ENCODE measurements around the gene PPFIA1.

The PPFIA1 gene

DNA sequence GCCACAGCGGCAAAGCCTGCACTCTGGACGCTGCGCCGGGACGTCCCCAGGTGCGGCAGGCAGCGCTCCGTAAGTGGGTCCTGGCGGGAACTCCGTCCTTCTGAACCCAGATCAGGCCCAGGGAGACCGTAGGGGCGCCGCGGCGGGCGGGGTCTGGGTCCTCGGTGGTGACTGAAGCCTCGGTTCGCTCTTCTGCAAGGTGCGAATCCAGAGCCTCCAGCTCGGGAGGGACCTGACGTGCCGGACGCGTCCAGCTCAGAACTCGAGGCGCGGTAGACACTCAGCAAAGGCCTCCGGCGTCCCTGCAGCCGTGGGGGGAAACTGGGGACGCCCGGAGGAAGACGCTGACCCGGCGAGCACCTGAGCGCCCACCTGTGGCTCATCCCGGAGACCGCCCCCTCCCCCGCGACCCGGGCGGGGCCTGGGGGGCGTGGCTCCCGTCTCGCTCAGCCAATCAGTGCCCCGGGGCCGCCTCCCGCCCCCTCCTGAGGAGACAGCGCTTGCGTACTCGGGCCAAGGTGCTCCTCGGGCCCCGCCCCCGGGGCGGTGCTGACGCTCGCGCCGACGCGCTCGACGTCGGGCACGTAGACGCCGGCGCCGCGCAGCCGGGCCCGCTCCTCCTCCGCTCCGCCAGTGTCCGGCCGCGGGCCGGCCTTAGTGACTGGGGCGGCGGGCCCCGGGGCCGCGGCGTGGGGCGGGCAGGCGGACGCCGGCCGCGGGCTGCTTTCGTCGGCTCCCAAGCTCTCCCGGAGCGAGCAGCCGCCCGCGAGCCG lies at the start of gene PPFIA1:
PPFIA1 (plus strand) TSS at position 587 of the 773 bp plus-strand sequence. CDS start 1,483 bp downstream, outside the sequence.
- no peak for FAIRE-seq

GRCh38 chr11:70220920-70221319 lies 49.6 kb upstream of the PPFIA1 start:
- FAIRE-seq (no peak), DNase-seq (ENCODE audit: low spot score) (no peak)

More for the DNA sequence above, at the start of gene PPFIA1:
- peak; percentile 99 for DNase-seq (ENCODE audit: low spot score)

- DNase-seq (ENCODE audit: low spot score), result no peak
- no peak for FAIRE-seq
Observed at GRCh38 chr11:70225681-70226177, 44.8 kb upstream of the PPFIA1 start.

GRCh38 chr11:70226183-70226582 lies 44.3 kb upstream of the PPFIA1 start:
- FAIRE-seq, result no peak
- no peak for DNase-seq (ENCODE audit: low spot score)

DNA sequence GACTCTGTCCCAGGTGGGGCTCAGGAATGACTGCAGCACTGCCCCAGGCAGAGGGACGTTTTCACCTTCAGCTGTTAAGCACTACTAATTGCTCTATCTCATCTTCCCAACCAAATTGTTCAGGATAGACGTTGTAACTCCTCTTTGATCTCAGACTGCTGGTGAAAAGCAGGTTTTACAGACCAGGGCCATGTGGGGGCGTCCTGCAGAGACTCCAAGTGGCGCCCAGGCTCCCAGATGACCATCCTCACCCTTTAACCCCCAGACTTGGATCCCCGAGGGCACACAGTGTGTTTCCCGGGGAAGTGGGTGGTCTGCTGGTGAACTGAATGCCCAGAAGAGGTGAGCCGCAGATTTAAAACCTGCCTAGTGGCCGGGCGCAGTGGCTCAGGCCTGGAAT lies 43.5 kb upstream of the PPFIA1 start:
- FAIRE-seq (no peak), DNase-seq (ENCODE audit: low spot score) (no peak)

DNA sequence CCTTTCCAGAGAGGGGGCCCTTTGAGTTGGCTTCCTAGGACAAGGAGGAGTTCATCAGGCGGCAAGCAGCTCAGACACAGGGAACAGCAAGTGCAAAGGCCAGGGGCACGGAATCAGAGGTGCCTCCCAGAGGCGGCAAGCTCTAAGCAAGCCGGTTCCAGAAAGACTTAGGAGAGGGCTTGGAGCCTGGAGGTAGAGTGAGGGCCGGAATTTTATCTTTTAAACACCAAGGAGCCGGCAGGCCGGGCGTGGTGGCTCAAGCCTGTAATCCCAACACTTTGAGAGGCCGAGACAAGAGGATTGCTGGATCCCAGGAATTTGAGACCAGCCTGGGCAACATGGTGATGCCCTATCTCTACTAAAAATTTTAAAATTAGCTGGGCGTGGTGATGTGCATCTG lies 40.8 kb upstream of the PPFIA1 start:
- FAIRE-seq (no peak), DNase-seq (ENCODE audit: low spot score) (no peak)

DNA sequence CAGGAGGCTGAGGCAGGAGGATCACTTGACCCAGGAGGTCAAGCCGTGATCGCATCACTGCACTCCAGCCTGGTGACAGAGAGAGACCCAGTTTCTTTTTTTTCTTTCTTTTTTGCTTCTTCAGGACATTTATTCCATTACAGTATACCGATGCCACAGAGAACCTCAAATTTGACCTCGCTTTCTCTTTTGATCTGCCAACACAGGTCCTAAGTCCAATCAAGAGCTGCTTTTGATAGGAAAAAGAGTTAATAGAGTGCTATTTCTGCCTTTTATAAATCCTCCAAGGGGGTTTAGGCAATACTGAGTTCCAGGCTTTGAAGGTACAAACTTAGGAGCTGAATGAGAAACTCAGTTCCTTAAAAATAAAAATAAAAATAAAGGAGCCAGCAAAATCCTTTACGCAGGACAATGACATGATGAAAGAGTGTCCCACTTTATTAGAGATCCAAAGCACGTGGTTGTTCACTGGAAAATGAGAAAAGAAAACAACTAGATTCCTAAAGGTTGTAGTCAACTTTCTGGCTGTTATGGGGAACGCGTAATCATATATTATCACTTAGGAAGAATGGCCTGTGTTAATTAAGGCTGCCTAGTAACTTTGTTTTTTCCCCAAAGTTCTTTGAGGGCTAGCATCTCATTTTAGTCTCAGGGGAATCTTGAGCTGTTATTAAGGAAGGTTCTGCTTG lies 40.2 kb upstream of the PPFIA1 start:
- no peak for DNase-seq (ENCODE audit: low spot score)
- no peak for FAIRE-seq

DNA sequence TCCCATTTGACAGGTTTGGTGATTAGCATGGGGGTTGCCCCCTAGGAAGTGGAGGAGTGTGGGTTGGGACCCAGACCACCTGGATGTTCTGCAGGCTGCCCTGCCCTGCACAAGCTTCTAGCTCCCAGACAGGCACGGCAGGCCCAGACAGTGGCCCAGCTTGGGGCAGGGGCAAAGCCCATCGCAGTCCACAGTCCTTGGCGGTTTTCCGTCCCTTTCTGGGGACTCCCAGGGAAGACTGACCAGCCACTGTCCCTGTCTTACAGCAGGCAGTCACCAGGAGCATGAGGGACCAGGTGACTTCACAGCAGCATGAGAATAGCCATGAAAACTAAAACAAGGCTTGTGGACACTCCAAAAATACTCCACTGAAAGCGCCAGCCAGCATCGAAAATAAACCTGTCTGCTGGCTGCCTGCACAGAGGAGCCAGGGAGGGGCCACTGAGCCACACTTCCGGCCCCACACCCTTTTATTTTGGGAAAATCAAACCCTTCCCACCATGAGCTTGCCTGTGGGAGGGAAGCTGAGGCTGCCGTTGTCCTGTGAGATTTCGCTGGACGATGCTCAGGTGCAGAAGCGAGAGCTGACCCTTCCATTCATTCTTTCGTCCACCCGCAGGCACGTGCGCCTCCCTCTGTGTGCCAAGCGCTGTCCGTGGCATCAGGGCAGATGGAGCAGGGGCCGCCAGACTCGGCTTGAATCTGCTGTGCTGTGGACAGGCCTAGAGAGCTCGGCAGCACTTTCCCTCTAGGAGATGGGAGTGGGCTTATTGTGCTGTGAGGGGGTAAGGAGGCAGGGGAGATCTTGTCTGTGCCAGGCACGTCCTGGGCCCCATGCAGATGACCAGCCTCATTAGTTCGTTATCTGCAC lies 39.4 kb upstream of the PPFIA1 start:
- no peak for FAIRE-seq

GRCh38 chr11:70233034-70233433 lies 37.5 kb upstream of the PPFIA1 start:
- FAIRE-seq, result no peak

More for the DNA sequence above, 39.4 kb upstream of the PPFIA1 start:
- DNase-seq (ENCODE audit: low spot score), result no peak

DNA sequence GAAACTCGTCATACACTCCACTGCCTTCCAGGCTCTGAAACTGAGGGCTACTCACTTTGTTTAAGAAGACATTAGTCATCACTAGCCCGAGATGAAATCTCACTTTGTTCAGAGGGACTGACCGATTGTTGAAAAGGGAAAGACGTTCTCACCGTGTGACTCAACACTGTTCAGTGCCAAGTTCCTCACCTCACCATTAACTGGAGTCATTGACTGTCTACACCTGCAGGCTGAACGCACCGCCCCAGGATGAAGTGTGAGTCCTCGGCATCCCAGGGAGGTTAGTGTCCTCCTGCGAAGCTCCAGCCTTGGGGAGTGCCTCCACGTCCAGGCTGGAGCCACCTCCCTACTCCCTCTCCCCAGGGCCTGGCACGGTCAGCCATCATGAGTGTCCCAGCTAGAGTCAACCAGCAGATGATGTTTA lies 37.0 kb upstream of the PPFIA1 start:
- FAIRE-seq, result peak; percentile 95
- peak; percentile 90 for DNase-seq (ENCODE audit: low spot score)

More at GRCh38 chr11:70233034-70233433, 37.5 kb upstream of the PPFIA1 start:
- DNase-seq (ENCODE audit: low spot score), result no peak

GRCh38 chr11:70233962-70234361 lies 36.5 kb upstream of the PPFIA1 start:
- DNase-seq (ENCODE audit: low spot score) (no peak), FAIRE-seq (no peak)

- FAIRE-seq, result peak; percentile 75
Observed at GRCh38 chr11:70240337-70240736, 30.2 kb upstream of the PPFIA1 start.

DNA sequence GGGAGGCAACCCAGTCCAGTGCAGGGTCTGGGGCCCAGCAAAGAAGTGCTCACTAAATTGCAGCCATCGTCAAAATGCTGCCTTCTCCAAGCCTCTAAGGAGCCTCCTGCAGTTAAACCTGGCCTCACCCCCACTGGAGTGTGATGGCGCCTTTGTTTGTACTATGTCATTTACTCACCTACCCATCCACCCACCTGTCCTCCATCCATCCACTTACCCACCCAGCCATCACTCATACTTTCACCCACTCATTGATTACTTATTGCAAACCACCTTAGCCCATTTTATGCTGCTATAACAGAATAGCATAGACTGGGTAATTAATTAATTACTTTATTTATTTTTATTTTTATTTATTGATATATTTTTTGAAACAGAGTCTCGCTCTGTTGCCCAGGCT lies 28.8 kb upstream of the PPFIA1 start:
- no peak for FAIRE-seq

More at GRCh38 chr11:70240337-70240736, 30.2 kb upstream of the PPFIA1 start:
- no peak for DNase-seq (ENCODE audit: low spot score)

DNA sequence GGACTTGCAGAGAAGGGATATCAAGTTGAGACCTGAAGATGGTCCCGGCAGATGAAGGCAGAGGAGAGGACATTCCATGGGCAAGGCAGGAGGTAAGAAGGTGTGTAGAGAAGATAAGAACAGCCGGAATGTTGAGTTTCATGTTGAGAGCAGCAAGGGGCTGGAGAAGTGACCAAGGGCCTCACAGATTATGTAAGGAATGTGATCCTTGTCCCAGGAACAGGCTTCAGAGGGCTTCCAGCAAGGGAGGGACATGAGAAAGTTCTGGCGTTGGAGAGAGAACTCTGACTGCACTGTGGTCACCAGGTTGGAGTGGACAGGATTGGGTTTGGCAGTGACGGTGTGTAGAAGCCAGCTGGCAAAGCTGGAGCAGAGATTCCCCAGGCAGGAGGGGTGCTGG lies 27.6 kb upstream of the PPFIA1 start:
- DNase-seq (ENCODE audit: low spot score), result no peak
- peak; percentile 23 for FAIRE-seq

More for the DNA sequence above, 28.8 kb upstream of the PPFIA1 start:
- DNase-seq (ENCODE audit: low spot score), result no peak

- DNase-seq (ENCODE audit: low spot score) (peak; percentile 87), FAIRE-seq (peak; percentile 48)
Observed at GRCh38 chr11:70243912-70244652, 26.4 kb upstream of the PPFIA1 start.

- peak; percentile 51 for DNase-seq (ENCODE audit: low spot score)
- FAIRE-seq, result peak; percentile 17
Observed at GRCh38 chr11:70244698-70245097, 25.8 kb upstream of the PPFIA1 start.

DNA sequence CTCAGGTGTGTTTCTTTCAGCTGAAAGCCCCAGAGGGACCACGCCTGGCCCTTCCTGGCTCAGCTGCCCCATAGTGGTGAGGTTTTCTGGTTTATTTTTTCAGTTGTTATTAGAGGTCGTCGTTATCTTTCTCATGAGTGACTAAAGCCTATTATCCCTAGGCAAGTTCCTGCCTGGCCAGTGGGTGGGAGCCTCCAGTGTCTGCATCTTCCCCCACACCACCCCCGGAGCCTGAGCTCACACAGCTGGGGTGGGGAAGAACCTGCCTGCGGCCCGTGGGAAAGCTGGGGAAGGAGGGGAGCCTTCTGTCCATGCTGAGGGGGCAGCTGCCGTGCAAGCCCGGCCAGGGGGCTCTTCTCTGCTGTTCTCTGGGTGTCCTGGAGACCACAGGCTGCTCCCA lies 24.3 kb upstream of the PPFIA1 start:
- DNase-seq (ENCODE audit: low spot score), result no peak
- no peak for FAIRE-seq

DNA sequence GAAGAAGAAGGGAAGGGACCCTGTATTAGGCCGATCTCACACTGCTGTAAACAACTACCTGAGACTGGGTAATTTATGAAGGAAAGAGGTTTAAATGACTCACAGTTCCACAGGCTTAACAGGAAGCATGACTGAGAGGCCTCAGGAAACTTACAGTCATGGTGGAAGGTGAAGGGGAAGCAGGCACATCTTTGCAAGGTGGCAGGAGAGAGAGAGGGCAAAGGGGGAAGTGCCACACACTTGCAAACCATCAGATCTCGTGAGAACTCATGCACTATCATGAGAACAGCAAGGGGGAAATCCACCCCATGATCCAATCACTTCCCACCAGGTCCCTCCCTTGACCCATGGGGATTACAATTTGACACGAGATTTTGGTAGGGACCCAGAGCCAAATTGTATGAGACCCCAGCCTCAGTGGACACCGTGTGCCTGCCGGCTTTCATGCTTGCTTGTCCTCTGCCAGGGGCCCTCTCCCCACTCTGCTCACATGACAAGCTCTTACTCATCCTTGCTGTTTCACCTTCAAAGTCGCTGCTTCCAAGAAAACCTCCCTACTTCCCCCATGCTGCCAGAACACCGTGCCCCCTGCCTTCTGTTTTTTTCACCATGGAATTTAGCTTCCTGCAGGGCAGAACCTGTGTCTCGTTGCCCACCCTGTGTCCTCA lies 23.3 kb upstream of the PPFIA1 start:
- DNase-seq (ENCODE audit: low spot score) (no peak), FAIRE-seq (peak; percentile 65)

DNA sequence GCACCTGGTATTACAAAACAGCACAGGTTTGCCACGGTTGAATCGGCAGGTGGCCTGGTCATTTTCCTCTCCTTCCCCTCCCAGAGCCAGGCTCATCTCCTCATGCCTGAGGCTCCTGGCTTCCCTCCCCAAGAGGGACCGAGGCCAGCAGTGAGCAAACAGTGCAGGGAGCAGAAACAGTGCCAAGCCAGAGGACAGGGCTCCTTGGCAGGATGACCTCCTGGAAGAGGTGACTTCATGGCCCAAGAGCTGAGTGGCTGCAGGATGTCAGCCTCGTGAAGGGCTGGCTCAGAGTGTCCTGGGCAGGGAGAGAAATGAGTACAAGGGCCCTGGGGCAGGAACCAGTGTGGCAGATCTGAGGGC lies 22.8 kb upstream of the PPFIA1 start:
- no peak for FAIRE-seq
- no peak for DNase-seq (ENCODE audit: low spot score)

Measured in urothelium cell line (cell line).